GM12878 (cell line): ENCODE data around the gene MTHFD1L. TPM values are rescaled to one million over a fixed set of nuclear protein-coding genes. Genes with fewer than 3 reads are reported as not detected.

Experiments used
- ATAC-seq: fragments of 200-7000 bp; cut with Tn5 transposase; 3 replicates; pipeline ENCODE4 v1.9.1; 2020; ENCODE audit warnings: mild to moderate bottlenecking, moderate library complexity
- BruUV-seq: library from RNA; stranded (reverse); fragments of 400-500 nt; replicated peaks from 2 replicates; lab custom pipeline; 2021; lab: Mats Ljungman, UMichigan
- CTCF ChIA-PET: fragments of 300-600 bp; sonication (Branson Sonifier 250); formaldehyde crosslinking; extraction: SDS; loops from one replicate; lab custom pipeline; 2021; ENCODE audit warnings: inconsistent platforms; lab: Yijun Ruan, JAX
- POLR2A ChIA-PET: fragments of 350-600 bp; formaldehyde crosslinking; extraction: SDS; loops from one replicate; lab custom pipeline; 2021; ENCODE audit warnings: inconsistent platforms; lab: Charles Lee
- RAD21 ChIA-PET: fragments of 300-600 bp; sonication (Branson Sonifier 250); formaldehyde crosslinking; loops from one replicate; lab custom pipeline; 2023; ENCODE audit warnings: antibody characterized with exemption; ENCODE audit not compliant: unreplicated experiment; lab: Charles Lee
- SMC1A ChIA-PET: fragments of 300-600 bp; sonication (Branson Sonifier 250); formaldehyde crosslinking; loops from one replicate; lab custom pipeline; 2023; ENCODE audit not compliant: unreplicated experiment, uncharacterized antibody; lab: Charles Lee
- DNase-seq: peaks from one replicate; pipeline ENCODE4 v3.0.0-alpha.2; 2011; ENCODE audit warnings: low read depth, low spot score
- FAIRE-seq: peaks from 3 replicates; lab custom pipeline; 2011; peaks lifted over from hg19 to GRCh38; lab: Jason Lieb, UNC
- H2AFZ ChIP-seq: 2 replicates; pipeline ENCODE4 v1.6.0; 2011; ENCODE audit warnings: low read depth, low read length, control low read depth; ENCODE audit not compliant: control insufficient read depth
- H3K27ac ChIP-seq: 2 replicates; pipeline ENCODE4 v1.5.1; 2011; ENCODE audit warnings: control low read depth; ENCODE audit not compliant: control insufficient read depth, insufficient read depth
- H3K27me3 ChIP-seq, 2 experiments: replicated peaks in 1 of 2; 2 replicates each; pipeline versions ENCODE4 v1.6.0 to v1.6.1; 2011; ENCODE audit warnings: low read length in 1 of 2; ENCODE audit not compliant: control insufficient read depth in 2 of 2, insufficient read depth in 2 of 2
- H3K36me3 ChIP-seq, 2 experiments: 2 replicates each; pipeline ENCODE4 v1.5.1; 2011; ENCODE audit warnings: low read length in 1 of 2; ENCODE audit not compliant: control insufficient read depth in 2 of 2, insufficient read depth in 2 of 2
- H3K4me1 ChIP-seq: 2 replicates; pipeline ENCODE4 v1.6.1; 2011; ENCODE audit warnings: mild to moderate bottlenecking, low read length, moderate library complexity, mixed read lengths; ENCODE audit not compliant: control insufficient read depth, insufficient read depth
- H3K4me2 ChIP-seq: 2 replicates; pipeline ENCODE4 v1.6.0; 2011; ENCODE audit warnings: control low read depth; ENCODE audit not compliant: control insufficient read depth, insufficient read depth
- H3K4me3 ChIP-seq: fragments of 200-600 bp; sonication (generic); 2 replicates; pipeline ENCODE4 v1.5.1; 2016
- H3K79me2 ChIP-seq: 2 replicates; pipeline ENCODE4 v1.6.0; 2011; ENCODE audit warnings: low read length; ENCODE audit not compliant: control insufficient read depth, insufficient read depth
- H3K9ac ChIP-seq: 2 replicates; pipeline ENCODE4 v1.8.0; 2011; ENCODE audit warnings: low read length, control low read depth, mixed read lengths; ENCODE audit not compliant: control insufficient read depth, insufficient read depth
- H3K9me3 ChIP-seq: replicated peaks from 3 replicates; pipeline ENCODE4 v1.5.1; 2011; ENCODE audit warnings: mild to moderate bottlenecking, low read length; ENCODE audit not compliant: control insufficient read depth, insufficient read depth
- H4K20me1 ChIP-seq: 2 replicates; pipeline ENCODE4 v1.6.0; 2011; ENCODE audit not compliant: control insufficient read depth, insufficient read depth
- CBX3 ChIP-seq: fragments of 200-600 bp; sonication (generic); IDR thresholded peaks from 2 replicates; pipeline ENCODE4 v1.6.1; 2016; ENCODE audit warnings: low read depth, borderline replicate concordance
- ETV6 ChIP-seq, 2 experiments: fragments of 450-650 bp in 1 of 2; IDR thresholded peaks in 1 of 2; conservative IDR thresholded peaks in 1 of 2; 2 replicates each; pipeline ENCODE4 v1.6.1; 2014; ENCODE audit warnings: antibody characterized with exemption in 1 of 2, borderline replicate concordance in 1 of 2, low read depth in 1 of 2, mild to moderate bottlenecking in 1 of 2, moderate library complexity in 1 of 2
- JUNB ChIP-seq: IDR thresholded peaks from 2 replicates; pipeline ENCODE4 v1.6.1; 2016; ENCODE audit warnings: antibody characterized with exemption, mild to moderate bottlenecking
- NFYA ChIP-seq: IDR thresholded peaks from 2 replicates; pipeline ENCODE4 v1.6.1; 2011; ENCODE audit warnings: low read depth, mild to moderate bottlenecking, low read length, improper control_type of control experiment, borderline replicate concordance
- PAX5 ChIP-seq: IDR thresholded peaks from 2 replicates; pipeline ENCODE4 v1.6.1; 2011; ENCODE audit warnings: low read depth, low read length, borderline replicate concordance
- ZNF384 ChIP-seq: IDR thresholded peaks from 2 replicates; pipeline ENCODE4 v1.6.1; 2012; ENCODE audit warnings: low read depth, mild to moderate bottlenecking, low read length, improper control_type of control experiment, borderline replicate concordance
- WGBS: methylation state at CpG from one replicate; pipeline ENCODE4 v1.1.6; 2016; ENCODE audit warnings: low lambda C conversion rate; ENCODE audit not compliant: insufficient replicate concordance, insufficient coverage; ENCODE audit errors: missing lambda C conversion rate; 5-methylcytosine and 5-hydroxymethylcytosine counted together
- in situ Hi-C: fragments of 300-500 bp; cut with MboI; formaldehyde crosslinking; loops from 9 replicates; pipeline ENCODE4 v1.14.3; 2018; ENCODE audit warnings: mixed read lengths
- intact Hi-C: fragments of 100-400 bp; cut with micrococcal nuclease; formaldehyde crosslinking; loops from one replicate; pipeline ENCODE4 v1.14.2; 2022; ENCODE audit not compliant: unreplicated experiment
- polyA plus RNA-seq, 11 experiments: library from polyadenylated mRNA; depleted of rRNA in 4 of 11; unstranded in 6 of 11; stranded (reverse) in 5 of 11; fragments of >200 nt; fragmentation: Nextera tagmentation in 4 of 11; fragmentation: Illumina TruSeq in 1 of 11; extraction: Ambion mirVana in 4 of 11; extraction: Trizol in 1 of 11; gene quantifications; 1 replicate in 1 of 11; 2 replicates in 10 of 11; pipeline versions ENCODE4 v1.2.1 to v1.2.3, GENCODE V29; 2011 to 2016; ENCODE audit warnings: inconsistent platforms in 2 of 11, missing spikeins in 2 of 11, low read depth in 1 of 11
- total RNA-seq, 4 experiments: library from RNA; depleted of rRNA in 3 of 4; stranded (reverse); fragments of >200 nt in 3 of 4; fragmentation: Illumina TruSeq in 1 of 4; extraction: Trizol in 1 of 4; gene quantifications; 2 replicates each; pipeline versions ENCODE4 v1.2.1 to v1.2.3, GENCODE V29; 2013 to 2021
- TF ChIP-seq, protein P1 (sequence below): fragments of 450-650 bp; formaldehyde crosslinking; IDR thresholded peaks from 2 replicates; pipeline ENCODE4 v1.5.0; 2022; ENCODE audit warnings: mild to moderate bottlenecking, missing genetic modification characterization
- TF ChIP-seq, protein P2 (sequence below), 3 experiments: IDR thresholded peaks in 2 of 3; conservative IDR thresholded peaks in 1 of 3; 2 replicates each; pipeline ENCODE4 v1.5.1; 2011; ENCODE audit warnings: low read depth in 3 of 3, low read length in 3 of 3, mild to moderate bottlenecking in 3 of 3, control low read depth in 2 of 3, moderate library complexity in 2 of 3, inconsistent platforms in 1 of 3, mixed read lengths in 1 of 3; ENCODE audit not compliant: control insufficient read depth in 2 of 3, insufficient read depth in 1 of 3; ENCODE audit errors: extremely low read depth in 1 of 3
- TF ChIP-seq, protein P3 (sequence below): fragments of 450-650 bp; IDR thresholded peaks from 2 replicates; pipeline ENCODE4 v1.6.1; 2017; ENCODE audit warnings: mild to moderate bottlenecking, low read depth, inconsistent platforms; ENCODE audit not compliant: poor library complexity, severe bottlenecking
- TF ChIP-seq, protein P4 (sequence below): fragments of 450-650 bp; IDR thresholded peaks from 2 replicates; pipeline ENCODE4 v1.6.1; 2017; ENCODE audit warnings: antibody characterized with exemption, mild to moderate bottlenecking, moderate library complexity

Gene MTHFD1L
- total and polyA plus RNA-seq, 10 of the 15 experiments (the other 5 are each of a cell fraction or from before 2014, with no cell fraction given), result 11.7 to 75.5 (median 28.8) TPM

DNA sequence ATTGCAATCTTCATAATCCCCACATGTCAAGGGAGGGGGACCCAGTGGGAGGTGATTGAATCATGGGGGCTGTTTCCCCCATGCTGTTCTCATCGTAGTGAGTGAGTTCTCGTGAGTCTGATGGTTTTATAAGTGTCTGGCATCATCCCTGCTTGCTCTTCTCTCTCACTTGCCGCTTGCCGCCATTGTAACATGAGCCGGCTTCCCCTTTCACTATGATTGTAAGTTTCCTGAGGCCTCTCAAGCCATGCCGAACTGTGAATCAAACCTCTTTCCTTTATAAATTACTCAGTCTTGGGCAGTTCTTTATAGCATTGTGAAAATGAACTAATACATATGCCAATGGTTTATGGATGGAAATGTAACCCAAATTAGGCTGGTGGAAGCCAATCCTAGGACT lies 264.8 kb downstream of the MTHFD1L start:
- no TSS peak for BruUV-seq
- ChIA-PET CTCF (no interaction called here), RAD21 (no interaction called here), POLR2A (no interaction called here), SMC1A (no interaction called here)
- intact Hi-C loops (no loop called here), in situ Hi-C loops (no loop called here)
- Histone ChIP-seq H3K27ac (no peak overlapping the region), H3K4me3 (no peak overlapping the region), H3K4me1 (no peaks in the 10 kb centered on the region), H4K20me1 (no peaks in the 10 kb centered on the region), H3K9ac (no peak overlapping the region), H3K4me2 (no peak overlapping the region), H3K79me2 (no peaks in the 10 kb centered on the region), H3K36me3 (no peaks in the 10 kb centered on the region), H3K27me3 (no peaks in the 10 kb centered on the region), H2AFZ (peak overlapping the region; percentile 33), H3K9me3 (no peaks in the 10 kb centered on the region; the same call in 2 of the 3 replicates)
- ATAC-seq (peak; percentile 67), FAIRE-seq (no peak), DNase-seq (no peak)
- WGBS, result 21% methylated on average over 6 of the region's 6 CpGs
- TF ChIP-seq JUNB (peak; percentile 78), ETV6 (conservative IDR thresholded peaks at IDR 0.05 in 1 of 2, IDR thresholded peaks at IDR 0.05 in 1 of 2; ENCODE audit: borderline replicate concordance in 1 of 2, low read depth in 1 of 2) (peak in 1 of 2 experiments; percentile 87; a peak in 2 of 4 replicates), ZNF384 (no peak), CBX3 (no peak), NFYA (no peak), PAX5 (no peak)
- TF ChIP-seq, protein P1, sequence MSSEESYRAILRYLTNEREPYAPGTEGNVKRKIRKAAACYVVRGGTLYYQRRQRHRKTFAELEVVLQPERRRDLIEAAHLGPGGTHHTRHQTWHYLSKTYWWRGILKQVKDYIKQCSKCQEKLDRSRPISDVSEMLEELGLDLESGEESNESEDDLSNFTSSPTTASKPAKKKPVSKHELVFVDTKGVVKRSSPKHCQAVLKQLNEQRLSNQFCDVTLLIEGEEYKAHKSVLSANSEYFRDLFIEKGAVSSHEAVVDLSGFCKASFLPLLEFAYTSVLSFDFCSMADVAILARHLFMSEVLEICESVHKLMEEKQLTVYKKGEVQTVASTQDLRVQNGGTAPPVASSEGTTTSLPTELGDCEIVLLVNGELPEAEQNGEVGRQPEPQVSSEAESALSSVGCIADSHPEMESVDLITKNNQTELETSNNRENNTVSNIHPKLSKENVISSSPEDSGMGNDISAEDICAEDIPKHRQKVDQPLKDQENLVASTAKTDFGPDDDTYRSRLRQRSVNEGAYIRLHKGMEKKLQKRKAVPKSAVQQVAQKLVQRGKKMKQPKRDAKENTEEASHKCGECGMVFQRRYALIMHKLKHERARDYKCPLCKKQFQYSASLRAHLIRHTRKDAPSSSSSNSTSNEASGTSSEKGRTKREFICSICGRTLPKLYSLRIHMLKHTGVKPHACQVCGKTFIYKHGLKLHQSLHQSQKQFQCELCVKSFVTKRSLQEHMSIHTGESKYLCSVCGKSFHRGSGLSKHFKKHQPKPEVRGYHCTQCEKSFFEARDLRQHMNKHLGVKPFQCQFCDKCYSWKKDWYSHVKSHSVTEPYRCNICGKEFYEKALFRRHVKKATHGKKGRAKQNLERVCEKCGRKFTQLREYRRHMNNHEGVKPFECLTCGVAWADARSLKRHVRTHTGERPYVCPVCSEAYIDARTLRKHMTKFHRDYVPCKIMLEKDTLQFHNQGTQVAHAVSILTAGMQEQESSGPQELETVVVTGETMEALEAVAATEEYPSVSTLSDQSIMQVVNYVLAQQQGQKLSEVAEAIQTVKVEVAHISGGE (CRISPR knock-in tag), result no peak
- TF ChIP-seq, protein P2, sequence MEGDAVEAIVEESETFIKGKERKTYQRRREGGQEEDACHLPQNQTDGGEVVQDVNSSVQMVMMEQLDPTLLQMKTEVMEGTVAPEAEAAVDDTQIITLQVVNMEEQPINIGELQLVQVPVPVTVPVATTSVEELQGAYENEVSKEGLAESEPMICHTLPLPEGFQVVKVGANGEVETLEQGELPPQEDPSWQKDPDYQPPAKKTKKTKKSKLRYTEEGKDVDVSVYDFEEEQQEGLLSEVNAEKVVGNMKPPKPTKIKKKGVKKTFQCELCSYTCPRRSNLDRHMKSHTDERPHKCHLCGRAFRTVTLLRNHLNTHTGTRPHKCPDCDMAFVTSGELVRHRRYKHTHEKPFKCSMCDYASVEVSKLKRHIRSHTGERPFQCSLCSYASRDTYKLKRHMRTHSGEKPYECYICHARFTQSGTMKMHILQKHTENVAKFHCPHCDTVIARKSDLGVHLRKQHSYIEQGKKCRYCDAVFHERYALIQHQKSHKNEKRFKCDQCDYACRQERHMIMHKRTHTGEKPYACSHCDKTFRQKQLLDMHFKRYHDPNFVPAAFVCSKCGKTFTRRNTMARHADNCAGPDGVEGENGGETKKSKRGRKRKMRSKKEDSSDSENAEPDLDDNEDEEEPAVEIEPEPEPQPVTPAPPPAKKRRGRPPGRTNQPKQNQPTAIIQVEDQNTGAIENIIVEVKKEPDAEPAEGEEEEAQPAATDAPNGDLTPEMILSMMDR (IDR thresholded peaks at IDR 0.05 in 2 of 3, conservative IDR thresholded peaks at IDR 0.05 in 1 of 3; ENCODE audit: control insufficient read depth in 2 of 3, extremely low read depth in 1 of 3, insufficient read depth in 1 of 3, low read depth in 3 of 3, low read length in 3 of 3), result no peak
- TF ChIP-seq, protein P3, sequence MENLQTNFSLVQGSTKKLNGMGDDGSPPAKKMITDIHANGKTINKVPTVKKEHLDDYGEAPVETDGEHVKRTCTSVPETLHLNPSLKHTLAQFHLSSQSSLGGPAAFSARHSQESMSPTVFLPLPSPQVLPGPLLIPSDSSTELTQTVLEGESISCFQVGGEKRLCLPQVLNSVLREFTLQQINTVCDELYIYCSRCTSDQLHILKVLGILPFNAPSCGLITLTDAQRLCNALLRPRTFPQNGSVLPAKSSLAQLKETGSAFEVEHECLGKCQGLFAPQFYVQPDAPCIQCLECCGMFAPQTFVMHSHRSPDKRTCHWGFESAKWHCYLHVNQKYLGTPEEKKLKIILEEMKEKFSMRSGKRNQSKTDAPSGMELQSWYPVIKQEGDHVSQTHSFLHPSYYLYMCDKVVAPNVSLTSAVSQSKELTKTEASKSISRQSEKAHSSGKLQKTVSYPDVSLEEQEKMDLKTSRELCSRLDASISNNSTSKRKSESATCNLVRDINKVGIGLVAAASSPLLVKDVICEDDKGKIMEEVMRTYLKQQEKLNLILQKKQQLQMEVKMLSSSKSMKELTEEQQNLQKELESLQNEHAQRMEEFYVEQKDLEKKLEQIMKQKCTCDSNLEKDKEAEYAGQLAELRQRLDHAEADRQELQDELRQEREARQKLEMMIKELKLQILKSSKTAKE, result no peak
- TF ChIP-seq, protein P4, sequence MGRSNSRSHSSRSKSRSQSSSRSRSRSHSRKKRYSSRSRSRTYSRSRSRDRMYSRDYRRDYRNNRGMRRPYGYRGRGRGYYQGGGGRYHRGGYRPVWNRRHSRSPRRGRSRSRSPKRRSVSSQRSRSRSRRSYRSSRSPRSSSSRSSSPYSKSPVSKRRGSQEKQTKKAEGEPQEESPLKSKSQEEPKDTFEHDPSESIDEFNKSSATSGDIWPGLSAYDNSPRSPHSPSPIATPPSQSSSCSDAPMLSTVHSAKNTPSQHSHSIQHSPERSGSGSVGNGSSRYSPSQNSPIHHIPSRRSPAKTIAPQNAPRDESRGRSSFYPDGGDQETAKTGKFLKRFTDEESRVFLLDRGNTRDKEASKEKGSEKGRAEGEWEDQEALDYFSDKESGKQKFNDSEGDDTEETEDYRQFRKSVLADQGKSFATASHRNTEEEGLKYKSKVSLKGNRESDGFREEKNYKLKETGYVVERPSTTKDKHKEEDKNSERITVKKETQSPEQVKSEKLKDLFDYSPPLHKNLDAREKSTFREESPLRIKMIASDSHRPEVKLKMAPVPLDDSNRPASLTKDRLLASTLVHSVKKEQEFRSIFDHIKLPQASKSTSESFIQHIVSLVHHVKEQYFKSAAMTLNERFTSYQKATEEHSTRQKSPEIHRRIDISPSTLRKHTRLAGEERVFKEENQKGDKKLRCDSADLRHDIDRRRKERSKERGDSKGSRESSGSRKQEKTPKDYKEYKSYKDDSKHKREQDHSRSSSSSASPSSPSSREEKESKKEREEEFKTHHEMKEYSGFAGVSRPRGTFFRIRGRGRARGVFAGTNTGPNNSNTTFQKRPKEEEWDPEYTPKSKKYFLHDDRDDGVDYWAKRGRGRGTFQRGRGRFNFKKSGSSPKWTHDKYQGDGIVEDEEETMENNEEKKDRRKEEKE, result no peak
